GM03348 (cell line): Measurements from ENCODE around the gene CRAMP1.

ENCODE experiments used
- DNase-seq: peaks from one replicate; pipeline ENCODE4 v3.0.0; 2012; ENCODE audit warnings: low spot score

Gene CRAMP1

GRCh38 chr16:1596516-1596915 lies 15.6 kb upstream of the CRAMP1 start:
- no peak for DNase-seq

DNA sequence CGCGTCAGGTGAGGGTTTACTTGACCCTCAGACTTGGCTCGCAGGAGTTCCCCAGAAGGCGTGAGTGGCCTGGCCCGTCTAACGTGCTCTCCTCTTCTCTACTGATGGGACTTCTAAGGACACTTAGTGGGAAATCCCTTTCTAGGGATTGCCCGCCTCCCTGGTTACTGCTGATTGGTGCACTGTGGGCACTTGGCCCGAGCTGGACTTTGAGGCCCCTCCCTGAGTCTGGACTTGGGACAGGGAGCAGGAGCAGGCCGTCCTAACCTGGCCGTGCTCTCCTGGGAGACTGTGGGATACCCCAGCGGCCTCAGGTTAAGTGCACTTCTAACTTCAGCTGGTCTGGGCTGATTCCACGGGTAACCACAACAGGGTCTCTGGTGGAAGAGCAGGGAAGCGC lies 15.0 kb upstream of the CRAMP1 start:
- no peak for DNase-seq

DNA sequence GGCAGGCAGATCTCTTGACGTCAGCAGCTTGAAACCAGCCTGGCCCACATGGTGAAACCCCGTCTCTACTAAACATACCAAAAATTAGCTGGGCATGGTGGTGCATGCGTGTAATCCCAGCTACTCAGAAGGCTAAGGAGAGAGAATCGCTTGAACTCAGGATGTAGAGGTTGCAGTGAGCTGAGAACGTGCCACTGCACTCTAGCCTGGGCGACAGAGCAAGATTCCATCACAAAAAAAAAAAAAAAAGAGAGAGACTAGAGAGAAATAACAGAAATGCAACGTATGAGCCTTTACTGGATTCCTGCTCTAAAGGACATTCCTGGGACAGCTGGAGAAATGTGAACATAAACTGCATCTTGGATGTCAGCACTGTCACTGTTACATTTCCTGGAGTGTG lies 11.1 kb upstream of the CRAMP1 start:
- DNase-seq, result no peak

GRCh38 chr16:1601489-1601888 lies 10.7 kb upstream of the CRAMP1 start:
- DNase-seq, result no peak

DNA sequence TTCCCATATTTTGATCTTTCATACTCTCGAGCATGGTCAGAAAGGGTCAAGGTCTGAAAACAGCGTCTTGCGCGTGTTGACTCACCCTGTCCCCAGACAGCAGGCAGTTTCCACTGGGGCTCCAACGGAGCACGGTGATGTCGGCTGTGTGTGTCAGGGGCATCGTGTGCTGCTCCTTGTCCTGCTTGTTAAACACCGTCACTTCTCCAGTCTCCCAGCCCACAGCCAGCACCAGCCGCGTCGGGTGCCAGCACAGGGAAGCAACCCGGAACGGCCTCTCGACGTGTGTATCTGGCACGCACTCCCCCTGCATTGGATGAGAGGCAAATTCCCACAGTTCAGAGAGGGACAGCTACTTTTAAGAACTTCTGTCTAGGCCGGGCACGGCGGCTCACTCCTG lies 9.9 kb upstream of the CRAMP1 start:
- no peak for DNase-seq

DNA sequence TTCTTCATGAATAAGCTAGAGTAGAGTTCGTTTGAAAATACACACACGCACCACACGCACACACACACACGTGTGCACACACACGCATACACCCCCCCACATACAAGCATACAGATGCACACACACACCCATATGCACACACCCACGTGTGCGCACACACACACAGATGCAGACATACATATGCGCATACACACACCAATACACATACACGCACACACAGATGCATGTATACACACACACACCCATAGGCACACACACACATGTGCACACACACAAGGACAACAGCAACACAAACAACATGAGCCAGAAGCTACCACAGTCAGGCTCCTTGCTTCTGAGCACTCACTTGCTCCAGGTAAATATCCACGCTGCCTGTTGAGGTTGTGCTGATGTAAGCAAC lies 5.4 kb upstream of the CRAMP1 start:
- DNase-seq, result no peak

GRCh38 chr16:1607971-1608370 lies 4.2 kb upstream of the CRAMP1 start:
- DNase-seq, result no peak

DNA sequence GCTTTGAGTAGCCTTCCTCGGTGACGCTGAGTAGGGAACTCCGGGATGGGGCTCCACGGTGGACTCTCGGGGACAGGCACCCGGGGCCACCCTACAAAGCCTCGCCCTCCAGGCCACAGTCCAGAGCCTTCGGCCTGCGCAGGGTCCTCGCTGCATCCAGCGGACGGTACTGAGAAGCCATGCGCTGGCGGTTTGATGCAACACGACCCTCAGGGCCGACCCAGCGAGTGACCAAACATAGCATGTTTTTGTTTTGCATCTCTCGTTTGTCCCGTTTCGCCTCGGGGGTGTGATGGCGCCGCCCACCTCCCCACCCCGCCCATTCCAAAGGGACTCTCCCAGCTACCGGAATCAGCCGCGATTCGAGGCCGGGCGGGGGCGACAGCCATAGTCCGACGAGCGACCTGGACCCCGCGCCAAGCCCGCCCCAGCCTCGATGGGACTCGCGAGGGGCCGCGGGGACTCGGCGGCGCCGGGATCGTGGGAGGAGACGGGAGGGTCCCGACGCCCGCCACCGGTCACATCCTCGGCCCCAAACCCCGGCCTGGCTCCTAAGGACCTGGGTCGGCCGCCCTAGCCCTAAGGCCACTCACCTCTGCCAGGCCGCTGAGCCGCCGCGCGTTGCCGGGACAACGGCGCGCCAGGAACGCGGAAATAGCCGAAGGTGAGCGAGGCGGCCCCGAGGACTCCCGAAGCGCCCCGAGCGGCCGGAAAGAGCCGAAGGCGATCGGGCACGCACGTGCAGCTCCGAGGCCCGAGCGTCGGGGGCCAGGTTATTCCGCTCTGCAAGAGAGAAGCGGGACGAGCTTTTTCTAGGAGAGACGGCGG lies 1.9 kb upstream of the CRAMP1 start:
- peak; percentile 96 for DNase-seq

GRCh38 chr16:1610899-1611632 lies 1.1 kb upstream of the CRAMP1 start:
- DNase-seq, result no peak

- DNase-seq, result peak; percentile 16
Observed at GRCh38 chr16:1613211-1613622, 1.1 kb downstream of the CRAMP1 start.

DNA sequence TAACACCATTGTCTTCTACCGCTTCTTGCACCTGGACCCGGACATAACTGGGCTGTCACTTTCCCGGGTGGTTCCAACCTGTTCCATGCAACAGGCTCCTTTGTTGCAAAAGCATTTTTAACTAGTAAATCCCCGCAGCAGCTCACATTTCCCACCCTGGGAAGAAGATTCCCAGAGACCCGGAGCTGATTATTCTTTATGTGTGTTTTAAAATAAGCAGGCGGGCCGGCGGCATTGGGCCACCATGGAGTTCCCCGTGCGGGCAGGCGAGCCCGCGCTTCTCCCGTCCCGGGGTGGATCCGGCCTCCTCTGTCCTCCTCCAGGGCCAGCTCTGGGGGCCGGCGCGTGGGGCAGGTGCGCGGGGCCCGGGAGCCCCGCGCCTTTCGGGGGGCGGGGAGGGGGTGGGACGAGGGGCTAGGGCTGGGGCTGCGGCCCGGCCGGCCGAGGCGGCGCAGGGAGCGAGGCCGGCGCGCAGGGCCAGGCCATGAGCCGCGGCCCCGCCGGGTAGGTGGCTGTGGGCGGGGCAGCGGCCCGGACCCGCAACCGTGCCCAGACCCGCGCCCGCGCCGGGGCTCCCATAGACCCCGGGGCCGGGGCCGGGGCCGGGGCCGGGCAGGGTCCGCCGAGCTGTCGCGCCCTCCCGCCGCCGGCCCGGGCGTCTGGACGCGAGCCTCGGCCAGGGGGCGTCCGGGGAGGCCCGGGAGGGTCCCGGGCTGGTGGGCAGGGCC lies 1.7 kb downstream of the CRAMP1 start:
- DNase-seq, result peak; percentile 64

GRCh38 chr16:1614456-1615102 lies 2.4 kb downstream of the CRAMP1 start:
- DNase-seq, result peak; percentile 81

GRCh38 chr16:1615761-1616160 lies 3.6 kb downstream of the CRAMP1 start:
- no peak for DNase-seq

DNA sequence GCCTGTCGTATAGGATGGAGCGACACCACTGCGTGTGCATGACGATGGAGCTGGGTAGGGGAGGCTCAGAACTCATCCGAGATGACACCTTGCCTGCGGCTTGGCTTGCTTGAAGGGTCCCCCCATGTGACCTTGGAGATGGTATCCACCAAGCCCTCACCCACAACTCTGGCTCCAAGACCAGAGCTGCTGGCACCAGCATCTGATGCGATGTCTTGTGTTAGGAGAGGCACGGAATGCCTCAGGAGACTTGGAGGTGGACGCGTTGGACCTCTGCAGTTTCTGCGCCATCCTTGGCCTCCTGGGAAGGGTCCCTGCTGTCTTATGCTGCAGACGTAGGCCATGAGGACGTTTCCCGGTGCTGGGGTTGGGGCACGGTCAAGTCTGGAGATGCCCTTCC lies 7.8 kb downstream of the CRAMP1 start:
- no peak for DNase-seq

DNA sequence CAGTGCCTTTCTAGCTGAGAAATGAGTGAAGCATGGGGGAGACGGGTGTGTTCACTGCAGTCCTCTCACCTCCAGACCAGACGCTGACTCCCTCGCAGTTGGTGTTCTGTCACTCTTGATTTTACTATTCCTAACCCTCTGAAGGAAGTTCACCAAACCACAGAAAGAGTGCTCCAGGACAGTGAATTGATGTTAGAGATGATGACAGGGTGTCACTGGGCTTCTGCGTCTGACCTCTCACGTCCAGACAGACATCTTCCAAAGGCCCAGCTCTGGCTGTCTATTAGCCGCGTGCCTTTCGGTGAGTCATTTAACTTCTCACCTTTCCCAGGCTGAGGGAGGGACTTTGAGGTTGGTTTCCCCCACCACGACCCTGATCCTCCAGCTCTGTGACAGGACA lies 8.2 kb downstream of the CRAMP1 start:
- no peak for DNase-seq

GRCh38 chr16:1621851-1622250 lies 9.7 kb downstream of the CRAMP1 start:
- DNase-seq, result no peak

DNA sequence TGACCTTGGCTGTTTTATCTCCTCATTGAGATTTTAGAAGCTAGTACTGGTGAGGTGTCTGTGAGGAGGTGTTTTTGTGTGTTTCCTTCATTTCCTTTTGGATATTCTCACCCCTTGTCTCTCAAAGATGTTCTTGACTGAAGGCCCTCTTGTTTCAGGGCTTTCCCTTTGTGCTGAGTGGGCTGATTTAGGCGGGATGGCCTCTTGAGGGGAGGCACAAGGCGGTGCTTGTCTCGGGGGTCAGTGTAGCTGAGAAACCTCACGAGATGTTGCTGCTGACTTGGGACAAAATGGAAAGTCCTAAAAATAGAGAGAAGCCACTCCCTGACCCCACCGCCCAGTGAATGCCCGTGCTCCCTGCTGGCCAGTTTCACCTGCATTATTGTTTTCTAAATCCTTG lies 14.2 kb downstream of the CRAMP1 start:
- DNase-seq, result no peak

- DNase-seq, result no peak
Observed at GRCh38 chr16:1626776-1627175, 14.6 kb downstream of the CRAMP1 start.

DNA sequence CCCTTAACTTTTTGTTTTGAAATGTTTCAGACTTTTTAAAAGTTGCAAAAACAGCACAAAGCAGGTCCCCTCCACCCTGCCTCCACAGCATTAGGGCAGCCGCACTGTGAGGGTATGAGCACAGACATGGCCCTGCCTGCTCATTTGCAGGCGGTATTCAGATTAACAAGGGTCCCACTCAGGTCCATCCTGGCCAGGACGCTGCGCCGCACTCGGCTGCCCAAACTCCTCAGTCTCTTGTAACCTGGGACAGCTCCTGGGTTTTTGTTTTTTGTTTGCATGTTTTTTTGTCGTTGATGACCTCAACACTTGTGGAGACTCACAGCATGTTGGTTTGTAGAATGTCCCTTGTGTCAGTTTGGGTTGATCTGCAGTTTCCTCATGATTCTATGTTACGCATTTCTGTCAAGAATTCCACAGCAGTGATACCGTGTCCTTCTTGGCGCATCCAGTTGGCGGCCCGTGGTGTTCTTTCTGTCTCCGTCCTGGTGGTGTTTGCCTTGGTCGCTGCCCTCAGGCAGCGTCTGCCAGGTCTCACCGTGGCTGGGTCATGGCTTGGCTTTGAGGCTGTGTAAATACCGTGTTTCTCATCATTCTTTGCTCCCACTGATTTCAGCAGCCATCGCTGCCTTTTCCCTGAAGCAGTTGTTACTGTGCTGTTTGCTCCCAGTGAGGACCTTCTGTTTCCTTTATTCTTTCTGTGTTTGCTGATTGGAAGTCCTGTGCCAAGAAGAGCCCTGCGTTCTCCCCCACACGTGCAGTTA lies 18.5 kb downstream of the CRAMP1 start:
- no peak for DNase-seq

DNA sequence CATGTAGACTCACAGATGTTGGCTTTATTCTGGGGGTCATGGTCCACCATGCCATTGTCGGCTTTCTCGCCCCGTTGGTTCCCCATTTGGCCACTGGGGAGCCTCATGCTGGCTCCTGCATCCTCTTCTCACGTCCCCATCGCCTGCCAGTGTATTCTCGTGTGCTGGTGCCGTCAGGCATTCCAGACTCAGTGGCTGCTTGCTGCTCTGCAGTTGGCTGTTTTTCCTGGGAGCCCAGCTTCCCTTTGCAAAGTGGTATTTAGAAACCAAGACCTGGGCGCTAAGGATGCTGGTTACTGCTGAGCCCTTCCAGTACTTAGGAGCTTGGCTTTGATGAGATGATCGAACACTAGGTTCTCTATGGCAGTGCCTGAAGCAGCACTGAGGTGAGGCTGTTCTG lies 19.1 kb downstream of the CRAMP1 start:
- no peak for DNase-seq

GRCh38 chr16:1631931-1632637 lies 19.9 kb downstream of the CRAMP1 start:
- no peak for DNase-seq
